Caco-2 (cell line): ENCODE results near the gene PDE2A. TPM values are rescaled to one million over a fixed set of nuclear protein-coding genes. Genes with fewer than 3 reads are reported as not detected.

Source experiments
- BruUV-seq: library from RNA; stranded (reverse); fragments of 400-500 nt; replicated peaks from 2 replicates; lab custom pipeline; 2021; lab: Mats Ljungman, UMichigan
- CTCF ChIA-PET: fragments of 300-600 bp; sonication (Branson Sonifier 250); formaldehyde crosslinking; loops from one replicate; lab custom pipeline; 2022; ENCODE audit warnings: antibody characterized with exemption; lab: Charles Lee
- POLR2A ChIA-PET: fragments of 300-600 bp; sonication (Branson Sonifier 250); formaldehyde crosslinking; loops from one replicate; lab custom pipeline; 2022; ENCODE audit warnings: antibody characterized with exemption; lab: Charles Lee
- DNase-seq, 2 experiments: peaks; one replicate each; pipeline versions ENCODE4 v3.0.0 to v3.0.0-alpha.2; 2020 to 2022
- H3K27me3 ChIP-seq: replicated peaks from 2 replicates; pipeline ENCODE4 v1.6.0; 2011; ENCODE audit warnings: low read length; ENCODE audit not compliant: control insufficient read depth, insufficient read depth
- H3K36me3 ChIP-seq: 2 replicates; pipeline ENCODE4 v1.5.1; 2011; ENCODE audit warnings: low read length; ENCODE audit not compliant: control insufficient read depth, insufficient read depth
- H3K4me1 ChIP-seq: fragments of 250-450 bp; sonication (Bioruptor Pico); 2 replicates; pipeline ENCODE4 v1.5.1; 2020; ENCODE audit warnings: mild to moderate bottlenecking
- H3K4me3 ChIP-seq: 2 replicates; pipeline ENCODE4 v1.5.1; 2011; ENCODE audit warnings: low read depth, mild to moderate bottlenecking, control low read depth, low read length
- H3K9me3 ChIP-seq: fragments of 250-450 bp; sonication (Bioruptor Pico); 2 replicates; pipeline ENCODE4 v1.5.1; 2020; ENCODE audit warnings: mild to moderate bottlenecking, moderate library complexity
- H3K27ac Mint-ChIP-seq: one replicate; pipeline ENCODE4 v1.8.0; 2022; ENCODE audit warnings: mixed read lengths; ENCODE audit not compliant: unreplicated experiment
- H3K27me3 Mint-ChIP-seq: one replicate; pipeline ENCODE4 v1.8.0; 2022; ENCODE audit warnings: mixed read lengths; ENCODE audit not compliant: insufficient read depth, unreplicated experiment
- H3K36me3 Mint-ChIP-seq: one replicate; pipeline ENCODE4 v1.8.0; 2022; ENCODE audit warnings: mild to moderate bottlenecking, mixed read lengths; ENCODE audit not compliant: insufficient read depth, unreplicated experiment
- H3K4me1 Mint-ChIP-seq: one replicate; pipeline ENCODE4 v1.8.0; 2022; ENCODE audit warnings: low read depth, mixed read lengths; ENCODE audit not compliant: unreplicated experiment
- H3K4me3 Mint-ChIP-seq: one replicate; pipeline ENCODE4 v1.8.0; 2022; ENCODE audit warnings: mild to moderate bottlenecking, moderate library complexity, mixed read lengths; ENCODE audit not compliant: unreplicated experiment
- H3K9me3 Mint-ChIP-seq: one replicate; pipeline ENCODE4 v1.8.0; 2022; ENCODE audit warnings: mixed read lengths; ENCODE audit not compliant: unreplicated experiment
- CTCF ChIP-seq, 2 experiments: fragments of 200-600 bp in 1 of 2; IDR thresholded peaks; 1 replicate in 1 of 2; 2 replicates in 1 of 2; pipeline versions ENCODE4 v1.5.1 to v1.8.0; 2011 to 2022; ENCODE audit warnings: antibody characterized with exemption in 1 of 2, control low read depth in 1 of 2, inconsistent platforms in 1 of 2, low read depth in 1 of 2, low read length in 1 of 2, mild to moderate bottlenecking in 1 of 2, moderate library complexity in 1 of 2; ENCODE audit not compliant: insufficient read depth in 1 of 2, severe bottlenecking in 1 of 2, unreplicated experiment in 1 of 2
- intact Hi-C: fragments of 100-400 bp; cut with micrococcal nuclease; formaldehyde crosslinking; loops from one replicate; pipeline ENCODE4 v1.10.0; 2022; ENCODE audit not compliant: unreplicated experiment
- total RNA-seq: library from RNA; stranded (reverse); gene quantifications from 2 replicates; pipeline ENCODE4 v1.2.3, GENCODE V29; 2022

The PDE2A gene
- total RNA-seq, 1 experiment from 2014 or later = 1.4 TPM

- no peak overlapping the region for H3K4me3 ChIP-seq
- H3K4me1 Mint-ChIP-seq = peaks cover 24% of the 10 kb centered on the region
- H3K36me3 Mint-ChIP-seq = peaks cover 5% of the 10 kb centered on the region
- no peaks in the 10 kb centered on the region for H3K9me3 ChIP-seq
- TF ChIP-seq CTCF (IDR thresholded peaks at IDR 0.05; ENCODE audit: insufficient read depth in 1 of 2, low read depth in 1 of 2, low read length in 1 of 2, severe bottlenecking in 1 of 2, unreplicated experiment in 1 of 2) = no peak
- H3K4me3 Mint-ChIP-seq = no peak overlapping the region
- ChIA-PET CTCF (interaction anchor here (0.6 to 2.3 kb wide), 2 partner anchors 77 to 167 kb away, joined by 3 to 7 read pairs; no protein-coding TSS in a partner anchor), POLR2A (no interaction called here)
- peaks cover 6% of the 10 kb centered on the region for H3K27me3 Mint-ChIP-seq
- no peak for DNase-seq
- no peak overlapping the region for H3K27ac Mint-ChIP-seq
- no peaks in the 10 kb centered on the region for H3K4me1 ChIP-seq
- intact Hi-C loops = no loop called here
- no peaks in the 10 kb centered on the region for H3K36me3 ChIP-seq
- no TSS peak for BruUV-seq
- H3K27me3 ChIP-seq = no peaks in the 10 kb centered on the region
- H3K9me3 Mint-ChIP-seq = no peaks in the 10 kb centered on the region
Measured at GRCh38 chr11:72548463-72548862, 125.8 kb downstream of the PDE2A start.

DNA sequence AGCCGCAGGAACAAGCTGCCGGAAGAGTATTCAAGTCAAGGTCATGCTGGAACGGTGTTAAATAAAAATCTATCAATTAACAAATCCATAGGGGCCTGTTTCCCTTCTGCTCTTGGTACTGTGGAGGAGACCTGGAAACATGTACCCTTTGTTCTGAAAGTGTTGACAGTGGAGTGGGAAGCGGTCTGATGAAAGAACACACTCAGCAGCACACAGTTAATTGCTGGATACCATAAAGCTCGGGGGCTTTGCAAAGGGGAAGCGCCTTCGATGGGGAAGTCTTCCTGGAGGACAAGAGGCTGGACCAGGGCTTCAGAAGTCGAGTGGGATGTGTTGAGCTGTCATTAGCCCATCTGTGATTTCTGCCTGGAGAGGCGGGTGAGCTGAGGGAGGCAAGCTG, 127.4 kb downstream of the PDE2A start:
- Mint-ChIP-seq H3K27ac (no peak overlapping the region), H3K36me3 (peaks cover 5% of the 10 kb centered on the region), H3K27me3 (peaks cover 6% of the 10 kb centered on the region), H3K4me3 (no peak overlapping the region), H3K9me3 (no peaks in the 10 kb centered on the region), H3K4me1 (peaks cover 17% of the 10 kb centered on the region)
- Histone ChIP-seq H3K4me3 (no peak overlapping the region), H3K27me3 (no peaks in the 10 kb centered on the region), H3K4me1 (no peaks in the 10 kb centered on the region), H3K9me3 (no peaks in the 10 kb centered on the region), H3K36me3 (no peaks in the 10 kb centered on the region)
- BruUV-seq = no TSS peak
- POLR2A ChIA-PET = no interaction called here
- no peak for DNase-seq
- no peak for TF ChIP-seq CTCF (IDR thresholded peaks at IDR 0.05; ENCODE audit: insufficient read depth in 1 of 2, low read depth in 1 of 2, low read length in 1 of 2, severe bottlenecking in 1 of 2, unreplicated experiment in 1 of 2)
- CTCF ChIA-PET = interaction anchor here (0.6 to 2.3 kb wide), 2 partner anchors 76 to 114 kb away, joined by 4 to 7 read pairs; no protein-coding TSS in a partner anchor
- intact Hi-C loops = no loop called here

DNA sequence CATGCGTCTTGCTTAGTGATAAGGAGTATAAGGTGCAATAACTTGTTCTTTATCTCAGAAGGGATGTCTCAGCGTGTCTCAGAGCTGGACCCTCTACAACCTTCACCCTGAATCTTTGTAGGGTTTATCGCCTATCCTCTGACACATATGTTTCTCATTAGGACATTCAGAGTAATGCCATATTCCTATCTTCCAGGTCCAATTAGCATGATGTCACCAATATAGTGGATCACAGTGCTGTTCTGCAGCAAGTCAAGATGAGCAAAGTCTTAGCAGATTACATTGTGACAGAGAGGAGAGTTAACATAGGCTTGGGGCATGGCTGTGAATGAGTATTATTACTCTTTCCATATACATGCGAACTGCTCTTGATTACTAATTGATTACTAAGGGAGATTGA, 129.6 kb downstream of the PDE2A start:
- Mint-ChIP-seq H3K27me3 (peaks cover 11% of the 10 kb centered on the region), H3K9me3 (no peaks in the 10 kb centered on the region), H3K4me3 (no peak overlapping the region), H3K27ac (no peak overlapping the region), H3K4me1 (peaks cover 11% of the 10 kb centered on the region), H3K36me3 (peaks cover 4% of the 10 kb centered on the region)
- H3K9me3 ChIP-seq = no peaks in the 10 kb centered on the region
- no peaks in the 10 kb centered on the region for H3K4me1 ChIP-seq
- no peak for DNase-seq
- intact Hi-C loops = no loop called here
- POLR2A ChIA-PET = no interaction called here
- no peak for TF ChIP-seq CTCF (IDR thresholded peaks at IDR 0.05; ENCODE audit: insufficient read depth in 1 of 2, low read depth in 1 of 2, low read length in 1 of 2, severe bottlenecking in 1 of 2, unreplicated experiment in 1 of 2)
- no TSS peak for BruUV-seq
- CTCF ChIA-PET = interaction anchor here (1.1 kb wide), 1 partner anchor 73 kb away, joined by 3 read pairs; no protein-coding TSS in a partner anchor
- H3K27me3 ChIP-seq = no peaks in the 10 kb centered on the region
- H3K36me3 ChIP-seq = no peaks in the 10 kb centered on the region
- no peak overlapping the region for H3K4me3 ChIP-seq
